Activated T-cell treated with anti-CD3 and anti-CD28 coated beads, Interleukin-2, amount 50 U/mL, for 4 hours (primary cell): ENCODE measurements around the gene RBP5. TPM values are rescaled to one million over a fixed set of nuclear protein-coding genes. Genes with fewer than 3 reads are reported as not detected.

Experiments
- ATAC-seq, 2 donors: fragments of 200-7000 bp; cut with Tn5 transposase; one replicate each; pipeline ENCODE4 v1.10.0; 2021
- DNase-seq: peaks from one replicate; pipeline ENCODE4 v3.0.0-alpha.2; 2020
- H3K27me3 Mint-ChIP-seq: one replicate; pipeline ENCODE4 v1.8.0; 2021; ENCODE audit warnings: low read depth, mixed read lengths
- H3K36me3 Mint-ChIP-seq: one replicate; pipeline ENCODE4 v1.8.0; 2022; ENCODE audit warnings: mixed read lengths; ENCODE audit not compliant: insufficient read depth
- H3K4me1 Mint-ChIP-seq: one replicate; pipeline ENCODE4 v1.8.0; 2021; ENCODE audit warnings: low read depth, mixed read lengths
- H3K4me3 Mint-ChIP-seq: one replicate; pipeline ENCODE4 v1.8.0; 2021; ENCODE audit warnings: mild to moderate bottlenecking, moderate library complexity, mixed read lengths
- H3K9me3 Mint-ChIP-seq: one replicate; pipeline ENCODE4 v1.8.0; 2021; ENCODE audit warnings: mixed read lengths
- total RNA-seq, 3 donors: library from RNA; stranded (reverse); gene quantifications; one replicate each; pipeline ENCODE4 v1.2.1, GENCODE V29; 2021

The RBP5 gene
- total RNA-seq, 3 donors from 2014 or later, result not detected

- no peak for DNase-seq
- no peaks in the 10 kb centered on the region for H3K36me3 Mint-ChIP-seq
- H3K9me3 Mint-ChIP-seq, result no peaks in the 10 kb centered on the region
- ATAC-seq, result no peak
- H3K4me1 Mint-ChIP-seq, result no peaks in the 10 kb centered on the region
- H3K4me3 Mint-ChIP-seq, result no peak overlapping the region
- H3K27me3 Mint-ChIP-seq, result no peaks in the 10 kb centered on the region
Measured at GRCh38 chr12:7122811-7123769, 5.6 kb downstream of the RBP5 start.

- ATAC-seq, result no peak
- H3K4me1 Mint-ChIP-seq, result no peaks in the 10 kb centered on the region
- DNase-seq, result no peak
Measured at GRCh38 chr12:7121324-7121723, 7.4 kb downstream of the RBP5 start.

GRCh38 chr12:7120166-7120565, 8.5 kb downstream of the RBP5 start:
- H3K4me3 Mint-ChIP-seq, result no peak overlapping the region
- no peaks in the 10 kb centered on the region for H3K4me1 Mint-ChIP-seq
- DNase-seq, result no peak
- ATAC-seq, result no peak
- peaks cover 8% of the 10 kb centered on the region for H3K36me3 Mint-ChIP-seq
- H3K9me3 Mint-ChIP-seq, result no peaks in the 10 kb centered on the region
- no peaks in the 10 kb centered on the region for H3K27me3 Mint-ChIP-seq

More at GRCh38 chr12:7121324-7121723, 7.4 kb downstream of the RBP5 start:
- Mint-ChIP-seq H3K36me3 (peaks cover 2% of the 10 kb centered on the region), H3K27me3 (no peaks in the 10 kb centered on the region), H3K9me3 (no peaks in the 10 kb centered on the region), H3K4me3 (no peak overlapping the region)

GRCh38 chr12:7118881-7119280, 9.8 kb downstream of the RBP5 start:
- DNase-seq (no peak), ATAC-seq (no peak)
- Mint-ChIP-seq H3K4me1 (no peaks in the 10 kb centered on the region), H3K9me3 (no peaks in the 10 kb centered on the region), H3K27me3 (no peaks in the 10 kb centered on the region), H3K4me3 (peak overlapping the region; percentile 8), H3K36me3 (peaks cover 8% of the 10 kb centered on the region)

- H3K27me3 Mint-ChIP-seq, result no peaks in the 10 kb centered on the region
- H3K9me3 Mint-ChIP-seq, result no peaks in the 10 kb centered on the region
- H3K4me3 Mint-ChIP-seq, result no peak overlapping the region
- DNase-seq (no peak), ATAC-seq (no peak)
- peaks cover 8% of the 10 kb centered on the region for H3K36me3 Mint-ChIP-seq
- peaks cover 5% of the 10 kb centered on the region for H3K4me1 Mint-ChIP-seq
Measured at GRCh38 chr12:7117670-7118069, 11.0 kb downstream of the RBP5 start.

GRCh38 chr12:7116916-7117315, 11.8 kb downstream of the RBP5 start:
- Mint-ChIP-seq H3K36me3 (peaks cover 8% of the 10 kb centered on the region), H3K4me1 (peaks cover 5% of the 10 kb centered on the region), H3K4me3 (no peak overlapping the region), H3K27me3 (no peaks in the 10 kb centered on the region), H3K9me3 (no peaks in the 10 kb centered on the region)
- DNase-seq (no peak), ATAC-seq (no peak)

GRCh38 chr12:7116196-7116595, 12.5 kb downstream of the RBP5 start:
- H3K27me3 Mint-ChIP-seq, result no peaks in the 10 kb centered on the region
- no peaks in the 10 kb centered on the region for H3K9me3 Mint-ChIP-seq
- ATAC-seq (no peak), DNase-seq (no peak)
- H3K4me1 Mint-ChIP-seq, result peaks cover 5% of the 10 kb centered on the region
- H3K4me3 Mint-ChIP-seq, result no peak overlapping the region
- peaks cover 8% of the 10 kb centered on the region for H3K36me3 Mint-ChIP-seq

GRCh38 chr12:7114851-7115250, 13.8 kb downstream of the RBP5 start:
- no peaks in the 10 kb centered on the region for H3K27me3 Mint-ChIP-seq
- H3K36me3 Mint-ChIP-seq, result peaks cover 8% of the 10 kb centered on the region
- ATAC-seq (no peak), DNase-seq (no peak)
- H3K9me3 Mint-ChIP-seq, result no peaks in the 10 kb centered on the region
- H3K4me3 Mint-ChIP-seq, result no peak overlapping the region
- H3K4me1 Mint-ChIP-seq, result peaks cover 5% of the 10 kb centered on the region

GRCh38 chr12:7114008-7114407, 14.7 kb downstream of the RBP5 start:
- Mint-ChIP-seq H3K36me3 (peaks cover 8% of the 10 kb centered on the region), H3K4me1 (peaks cover 11% of the 10 kb centered on the region), H3K27me3 (no peaks in the 10 kb centered on the region), H3K9me3 (no peaks in the 10 kb centered on the region), H3K4me3 (no peak overlapping the region)
- DNase-seq, result no peak
- ATAC-seq, result no peak

GRCh38 chr12:7113389-7113871, 15.3 kb downstream of the RBP5 start:
- ATAC-seq (no peak), DNase-seq (peak; percentile 20)
- no peak overlapping the region for H3K4me3 Mint-ChIP-seq
- H3K4me1 Mint-ChIP-seq, result peaks cover 11% of the 10 kb centered on the region
- peaks cover 8% of the 10 kb centered on the region for H3K36me3 Mint-ChIP-seq
- no peaks in the 10 kb centered on the region for H3K9me3 Mint-ChIP-seq
- H3K27me3 Mint-ChIP-seq, result no peaks in the 10 kb centered on the region

GRCh38 chr12:7112041-7112440, 16.6 kb downstream of the RBP5 start:
- Mint-ChIP-seq H3K4me3 (no peak overlapping the region), H3K36me3 (peaks cover 8% of the 10 kb centered on the region), H3K4me1 (peaks cover 17% of the 10 kb centered on the region), H3K9me3 (no peaks in the 10 kb centered on the region), H3K27me3 (no peaks in the 10 kb centered on the region)
- ATAC-seq (no peak), DNase-seq (no peak)

- Mint-ChIP-seq H3K27me3 (no peaks in the 10 kb centered on the region), H3K4me3 (no peak overlapping the region), H3K36me3 (peaks cover 10% of the 10 kb centered on the region), H3K4me1 (peaks cover 27% of the 10 kb centered on the region), H3K9me3 (peaks cover 9% of the 10 kb centered on the region)
- no peak for DNase-seq
- ATAC-seq, result no peak
Measured at GRCh38 chr12:7110661-7111060, 18.0 kb downstream of the RBP5 start.

GRCh38 chr12:7109572-7109920, 19.1 kb downstream of the RBP5 start:
- ATAC-seq (no peak), DNase-seq (no peak)
- Mint-ChIP-seq H3K9me3 (peaks cover 11% of the 10 kb centered on the region), H3K4me1 (peaks cover 30% of the 10 kb centered on the region), H3K27me3 (no peaks in the 10 kb centered on the region), H3K36me3 (peaks cover 9% of the 10 kb centered on the region), H3K4me3 (peak overlapping the region; percentile 91)

GRCh38 chr12:7108796-7109571, 19.7 kb downstream of the RBP5 start, which contains the start of gene C1RL:
TSS of gene C1RL (minus strand) at chr12:7109214. CDS start at chr12:7109180, 34 bp downstream.
- ATAC-seq (peak; percentile 42 to 61), DNase-seq (peak; percentile 78)
- peaks cover 11% of the 10 kb centered on the region for H3K9me3 Mint-ChIP-seq
- peaks cover 9% of the 10 kb centered on the region for H3K36me3 Mint-ChIP-seq
- peaks cover 31% of the 10 kb centered on the region for H3K4me1 Mint-ChIP-seq
- H3K27me3 Mint-ChIP-seq, result no peaks in the 10 kb centered on the region
- H3K4me3 Mint-ChIP-seq, result peak within 1 kb of the TSS; percentile 91
